Stromal cell of bone marrow (primary cell): ENCODE results near the gene ALCAM.
"Not testable (repeated sequence)": the region's sequence is repeated elsewhere in the genome, so short reads cannot be mapped to it uniquely, and the experiment has no call there.

Experiments used
- DNase-seq: peaks from one replicate; pipeline ENCODE4 v3.0.0-alpha.2; 2012; ENCODE audit warnings: low read depth

ALCAM gene

DNA sequence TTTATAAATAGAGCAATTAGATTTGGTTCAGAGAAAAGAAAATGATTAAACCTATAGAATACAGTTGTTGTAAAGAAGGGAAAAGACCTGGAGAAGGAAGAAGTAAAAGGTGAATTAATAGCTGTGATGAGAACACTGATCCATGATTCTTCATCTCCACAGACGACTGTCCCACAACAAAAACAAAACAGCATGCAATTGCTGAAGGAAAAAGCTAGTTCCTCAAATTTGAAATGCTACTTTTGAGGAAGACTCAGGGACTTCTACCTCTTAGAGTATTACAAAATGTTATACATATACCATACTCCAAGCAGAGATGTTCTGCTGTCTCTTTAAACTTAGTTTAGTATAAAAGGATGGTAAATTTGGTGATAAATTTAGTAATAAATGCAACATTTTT, 21.5 kb downstream of the ALCAM start:
- no peak for DNase-seq

DNA sequence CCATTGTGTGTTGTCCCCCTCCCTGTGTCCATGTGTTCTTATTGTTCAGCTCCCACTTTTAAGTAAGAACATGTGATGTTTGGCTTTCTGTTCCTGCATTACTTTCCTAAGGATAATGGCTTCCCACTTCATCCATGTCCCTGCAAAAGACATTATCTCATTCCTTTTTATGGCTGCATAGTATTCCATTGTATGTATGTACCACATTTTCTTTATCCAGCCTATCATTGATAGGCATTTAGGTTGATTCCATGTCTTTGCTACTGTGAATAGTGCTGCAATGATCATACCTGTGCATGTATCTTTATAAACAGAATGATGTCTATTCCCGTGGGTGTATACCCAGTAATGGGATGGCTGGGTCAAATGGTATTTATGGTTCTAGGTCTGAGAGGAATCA, 23.1 kb downstream of the ALCAM start:
- not testable (repeated sequence) for DNase-seq

DNA sequence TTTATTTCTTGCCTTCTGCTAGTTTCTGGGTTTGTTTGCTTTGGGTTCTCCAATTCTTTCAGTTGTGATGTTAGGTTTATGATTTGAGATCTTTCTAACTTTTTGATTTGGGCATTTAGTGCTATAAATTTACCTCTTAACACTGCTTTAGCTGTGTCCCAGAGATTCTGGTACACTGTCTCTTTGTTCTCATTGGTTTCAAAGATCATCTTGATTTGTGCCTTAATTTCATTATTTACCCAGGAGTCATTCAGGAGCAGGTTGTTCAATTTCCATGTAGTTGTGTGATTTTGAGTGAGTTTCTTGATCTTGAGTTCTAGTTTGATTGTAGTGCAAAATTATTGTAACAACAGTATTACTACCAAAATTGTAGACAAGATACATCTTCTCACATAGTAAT, 25.9 kb downstream of the ALCAM start:
- not testable (repeated sequence) for DNase-seq

- no peak for DNase-seq
Observed at GRCh38 chr3:105394177-105394576, 27.5 kb downstream of the ALCAM start.

DNA sequence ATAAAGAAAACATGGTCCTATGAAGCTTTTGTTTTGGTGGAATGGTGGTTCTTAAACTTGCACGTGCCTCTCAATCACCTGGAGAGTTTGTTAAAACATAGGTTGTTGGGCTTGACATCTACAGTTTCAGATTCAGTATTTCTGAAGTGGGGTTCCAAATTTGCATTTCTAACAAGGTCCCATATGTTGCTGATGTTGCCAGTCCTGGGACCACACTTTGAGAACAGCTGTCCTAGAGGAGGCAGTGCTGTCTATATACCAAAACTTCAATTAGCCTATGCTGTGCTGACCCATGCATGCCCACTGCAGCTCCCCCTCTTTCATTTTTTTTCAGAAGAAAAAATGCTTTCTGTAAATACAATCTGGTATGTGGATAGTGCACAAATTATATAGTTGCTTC, 31.3 kb downstream of the ALCAM start:
- DNase-seq: no peak

- DNase-seq: no peak
Observed at GRCh38 chr3:105398437-105398836, 31.7 kb downstream of the ALCAM start.

GRCh38 chr3:105399062-105399461, 32.4 kb downstream of the ALCAM start:
- no peak for DNase-seq

GRCh38 chr3:105399611-105400010, 32.9 kb downstream of the ALCAM start:
- DNase-seq: no peak

DNA sequence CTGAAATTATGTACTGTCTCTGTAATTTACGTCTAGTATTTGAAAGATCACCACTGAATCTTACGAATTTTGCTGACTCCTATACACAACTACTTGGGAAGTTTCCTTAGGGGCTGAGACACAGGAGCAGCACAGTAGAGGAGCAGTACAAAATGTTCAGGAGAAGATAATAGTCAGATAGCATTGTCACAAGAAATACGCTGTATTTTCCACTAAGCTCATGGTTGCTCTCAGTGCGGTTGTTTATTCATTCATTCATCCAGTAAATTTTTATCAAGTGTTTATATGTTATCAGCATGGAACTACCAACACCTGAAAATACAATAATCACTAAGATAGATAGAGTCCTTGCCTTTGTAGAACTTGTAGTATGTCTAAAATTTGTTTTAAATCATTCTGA, 34.5 kb downstream of the ALCAM start:
- DNase-seq: no peak

GRCh38 chr3:105401691-105402149, 35.0 kb downstream of the ALCAM start:
- DNase-seq: no peak

- DNase-seq: no peak
Observed at GRCh38 chr3:105402287-105402801, 35.6 kb downstream of the ALCAM start.

GRCh38 chr3:105403034-105403433, 36.3 kb downstream of the ALCAM start:
- DNase-seq: not testable (repeated sequence)

DNA sequence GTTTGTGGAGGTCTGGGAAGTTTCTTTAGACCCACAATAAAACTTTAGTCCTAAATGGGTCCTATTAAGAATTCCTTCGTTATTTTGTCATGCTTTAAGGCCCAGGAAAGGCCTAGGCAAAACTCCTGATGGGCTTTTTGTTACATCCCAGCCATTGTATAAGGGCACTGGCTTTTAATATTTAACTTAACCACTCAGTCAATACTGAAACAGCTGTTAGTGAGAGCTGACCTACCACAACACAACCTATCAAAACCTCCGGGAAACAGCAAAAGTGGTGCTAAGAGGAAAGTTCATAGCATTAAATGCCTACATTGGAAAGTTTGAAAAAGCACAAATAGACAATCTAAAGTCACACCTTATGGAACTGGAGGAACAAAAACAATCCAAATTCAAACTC, 39.6 kb downstream of the ALCAM start:
- no peak for DNase-seq

DNA sequence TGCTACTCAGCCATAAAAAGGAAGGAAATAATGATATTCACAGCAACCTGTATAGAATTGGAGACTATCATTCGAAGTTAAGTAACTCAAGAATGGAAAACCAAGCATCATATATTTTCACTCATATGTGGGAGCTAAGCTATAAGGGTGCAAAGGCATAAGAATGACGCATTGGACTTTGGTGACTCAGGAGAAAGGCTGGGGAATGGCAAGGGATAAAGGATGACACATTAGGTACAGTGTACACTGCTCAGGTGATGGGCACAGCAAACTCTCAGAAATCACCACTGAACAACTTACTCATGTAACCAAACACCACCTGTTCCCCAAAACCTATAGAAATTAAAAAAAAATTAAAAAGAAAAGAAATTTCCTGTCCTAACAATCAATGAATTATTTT, 42.7 kb downstream of the ALCAM start:
- DNase-seq: no peak

DNA sequence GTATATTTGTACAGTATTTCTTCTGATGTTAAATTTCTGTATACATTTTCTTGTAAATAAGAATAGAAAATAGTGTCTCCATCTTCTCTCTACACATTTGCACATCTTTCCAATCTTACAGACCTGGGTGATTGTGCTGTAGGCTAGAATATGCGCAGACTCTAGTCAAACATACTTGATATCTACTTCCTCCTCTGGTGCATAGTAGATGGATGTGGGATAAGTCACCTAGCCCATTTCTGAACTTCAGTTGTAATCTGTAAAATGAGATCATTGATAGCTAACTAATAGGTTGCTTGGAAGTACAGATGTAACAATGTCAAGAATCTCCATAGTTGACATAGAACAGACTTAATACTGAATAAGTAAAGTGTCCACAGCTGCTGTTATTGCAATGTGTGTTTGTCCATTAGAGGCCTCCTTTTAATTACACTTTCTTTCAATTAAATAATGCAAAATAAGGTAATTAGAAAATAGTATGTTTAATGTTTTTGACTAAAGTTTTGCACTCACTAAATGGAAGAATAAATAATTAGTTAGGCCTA, 46.7 kb downstream of the ALCAM start:
- DNase-seq: no peak

DNA sequence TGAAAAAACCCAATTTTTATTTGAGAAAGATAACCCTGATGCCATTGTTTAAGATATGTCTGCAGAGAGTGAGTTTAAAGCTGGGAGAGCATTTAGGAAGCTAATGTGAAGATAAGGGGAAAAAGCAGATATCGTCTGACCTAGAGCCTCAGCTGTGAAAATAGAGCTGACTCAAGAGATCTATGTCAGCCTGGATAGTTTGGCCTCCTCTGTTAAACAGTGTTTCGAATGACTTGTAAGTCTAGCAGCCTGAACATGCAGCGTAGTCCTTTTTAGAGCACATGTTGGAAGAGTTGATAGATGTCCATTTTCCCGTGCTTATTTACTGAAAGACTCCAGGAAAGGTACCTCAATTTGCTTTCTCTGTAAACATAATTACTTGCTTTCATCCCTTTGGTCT, 48.1 kb downstream of the ALCAM start:
- no peak for DNase-seq

DNA sequence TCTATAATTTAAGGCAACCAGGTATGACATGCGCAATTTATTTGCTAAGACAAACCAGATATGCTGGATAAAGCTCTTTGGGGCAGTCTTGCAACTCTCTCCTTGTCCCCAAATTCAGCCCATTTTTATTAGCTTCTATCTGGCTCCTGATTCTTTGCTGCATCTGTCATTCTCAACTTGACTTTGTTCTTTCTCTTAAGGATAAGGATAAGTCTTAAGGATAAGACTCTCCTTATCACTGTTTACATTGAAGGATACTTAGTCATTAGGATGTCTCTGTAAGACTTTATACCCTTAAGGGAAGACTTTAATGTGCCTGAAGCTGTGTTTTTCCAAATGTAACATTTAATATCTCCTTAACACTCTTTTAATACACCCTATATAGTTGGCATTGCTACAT, 49.2 kb downstream of the ALCAM start:
- DNase-seq: no peak

GRCh38 chr3:105417525-105418289, 51.0 kb downstream of the ALCAM start:
- DNase-seq: no peak

DNA sequence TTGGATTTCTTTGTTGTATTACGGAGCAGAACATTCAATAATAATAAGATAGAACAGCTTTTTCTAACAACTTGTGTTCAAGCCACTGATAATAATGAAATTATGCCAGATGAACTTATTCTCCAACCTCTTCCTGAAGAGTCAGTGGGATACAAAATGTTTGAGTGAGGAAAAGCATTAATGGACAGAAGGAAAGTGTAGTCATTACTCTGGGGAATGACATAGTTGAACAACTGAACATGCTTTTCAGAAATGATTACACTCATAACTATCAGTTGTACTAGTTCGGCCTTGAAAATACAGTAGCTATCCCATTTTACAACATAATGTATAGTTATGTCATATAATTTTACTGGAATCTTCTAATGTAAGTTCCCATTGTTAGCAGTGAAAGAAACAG, 55.9 kb downstream of the ALCAM start:
- DNase-seq: peak; percentile 48

GRCh38 chr3:105423397-105423796, 56.7 kb downstream of the ALCAM start:
- DNase-seq: no peak

- no peak for DNase-seq
Observed at GRCh38 chr3:105424412-105425152, 57.9 kb downstream of the ALCAM start.

DNA sequence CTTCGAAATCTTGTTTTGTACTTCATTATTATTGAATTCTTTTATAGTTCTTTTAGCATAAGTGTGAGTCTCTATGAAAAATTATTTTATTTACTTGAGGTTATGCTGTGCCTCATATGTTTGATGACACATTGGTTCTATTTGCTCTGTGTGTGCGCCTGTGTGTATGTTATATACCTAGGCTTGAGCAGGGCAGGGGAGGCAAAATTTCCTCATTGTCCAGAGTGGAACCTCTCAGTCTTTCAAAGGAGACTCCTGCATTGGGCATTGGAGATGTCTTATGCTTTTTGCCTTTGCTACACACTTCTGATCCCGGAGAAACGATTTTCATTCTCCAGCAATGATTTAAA, 58.4 kb downstream of the ALCAM start:
- no peak for DNase-seq

DNA sequence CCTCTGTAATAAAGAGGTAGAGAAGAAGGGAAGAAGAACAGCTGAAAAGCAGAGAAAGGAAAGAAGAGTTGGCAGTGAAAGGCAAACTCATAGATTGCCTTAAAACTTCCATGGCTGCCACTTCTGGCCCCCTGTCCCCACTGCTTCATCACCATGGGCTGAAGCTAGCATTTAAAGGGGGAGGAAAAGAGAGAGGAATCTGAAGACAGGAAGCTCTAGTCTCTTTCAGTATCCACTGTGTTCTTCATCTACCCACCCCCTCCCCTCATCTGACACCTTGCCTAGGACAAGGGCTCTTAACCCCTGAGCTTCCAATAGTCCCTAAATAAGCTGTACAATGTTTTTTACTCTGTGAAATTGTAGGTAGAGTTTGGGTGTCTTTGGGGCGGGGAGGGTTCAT, 60.6 kb downstream of the ALCAM start:
- DNase-seq: no peak
